GM19238 (cell line): ENCODE results near the gene NDUFAF4.

ENCODE experiments used
- DNase-seq: peaks from one replicate; pipeline ENCODE4 v3.0.0; 2011; ENCODE audit warnings: low spot score; ENCODE audit not compliant: insufficient read length

NDUFAF4 gene

DNA sequence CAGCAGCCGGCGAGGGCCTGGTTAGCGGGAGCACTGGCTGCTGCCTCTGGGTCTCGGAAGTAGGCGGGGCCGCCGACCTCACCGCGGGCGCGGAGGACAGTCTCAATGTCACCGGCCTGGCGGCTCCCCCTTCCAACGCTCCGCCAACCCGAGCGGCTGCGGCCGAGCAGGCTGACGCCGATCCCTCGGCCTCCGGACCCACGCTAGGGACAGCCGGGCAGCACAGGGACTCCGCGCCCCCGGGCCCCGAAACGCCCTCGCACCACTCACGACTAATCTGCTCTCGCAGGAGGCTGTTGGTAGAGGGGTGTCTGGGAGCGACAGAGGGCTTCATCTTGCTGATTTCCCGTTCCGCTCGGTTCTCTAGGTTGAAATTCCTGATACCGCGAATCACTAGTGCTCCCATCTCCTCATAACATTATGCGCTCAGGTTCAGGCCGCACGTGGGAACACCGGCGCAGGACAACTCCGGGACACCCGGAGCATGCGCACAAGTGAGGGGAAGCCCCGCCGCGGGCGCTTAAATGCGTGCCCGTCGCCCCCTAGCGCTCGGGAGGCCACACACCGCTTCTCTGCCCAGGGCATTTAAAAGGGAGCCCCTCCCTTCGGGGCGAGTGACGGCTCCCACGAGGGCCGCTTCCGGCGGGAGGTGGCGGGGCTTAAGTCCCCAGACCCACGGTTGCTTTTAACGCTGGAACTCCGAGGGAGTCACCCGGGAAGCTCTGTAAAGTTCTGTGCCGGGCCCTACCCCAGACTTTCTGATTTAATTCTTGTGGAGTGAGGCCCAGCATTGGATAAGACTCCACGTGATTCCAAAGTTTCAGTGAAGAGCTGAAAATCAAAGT is at the start of gene NDUFAF4:
TSS of gene NDUFAF4 (minus strand) at position 496 of the 845 bp plus-strand sequence. CDS start at position 406, 90 bp downstream.
- DNase-seq = peak; percentile 79

DNA sequence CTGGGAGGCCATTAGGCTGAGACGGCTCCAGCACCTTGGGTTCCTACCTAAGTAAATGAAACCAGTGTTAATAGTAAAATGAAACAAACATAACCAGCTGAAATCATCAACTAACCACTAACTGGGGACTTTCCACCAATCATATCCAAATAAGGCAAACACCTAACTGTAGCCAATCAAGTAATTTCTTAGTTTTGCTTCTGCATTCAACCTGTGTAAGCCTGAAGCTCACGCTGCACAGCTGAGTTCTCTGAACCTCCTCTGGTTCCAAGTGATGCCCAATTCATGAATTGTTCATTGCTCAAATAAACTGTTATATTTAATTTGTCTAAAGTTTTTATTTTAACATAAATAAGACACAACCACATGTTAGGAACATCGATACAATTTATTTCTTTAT is 49.4 kb upstream of the NDUFAF4 start:
- no peak for DNase-seq

DNA sequence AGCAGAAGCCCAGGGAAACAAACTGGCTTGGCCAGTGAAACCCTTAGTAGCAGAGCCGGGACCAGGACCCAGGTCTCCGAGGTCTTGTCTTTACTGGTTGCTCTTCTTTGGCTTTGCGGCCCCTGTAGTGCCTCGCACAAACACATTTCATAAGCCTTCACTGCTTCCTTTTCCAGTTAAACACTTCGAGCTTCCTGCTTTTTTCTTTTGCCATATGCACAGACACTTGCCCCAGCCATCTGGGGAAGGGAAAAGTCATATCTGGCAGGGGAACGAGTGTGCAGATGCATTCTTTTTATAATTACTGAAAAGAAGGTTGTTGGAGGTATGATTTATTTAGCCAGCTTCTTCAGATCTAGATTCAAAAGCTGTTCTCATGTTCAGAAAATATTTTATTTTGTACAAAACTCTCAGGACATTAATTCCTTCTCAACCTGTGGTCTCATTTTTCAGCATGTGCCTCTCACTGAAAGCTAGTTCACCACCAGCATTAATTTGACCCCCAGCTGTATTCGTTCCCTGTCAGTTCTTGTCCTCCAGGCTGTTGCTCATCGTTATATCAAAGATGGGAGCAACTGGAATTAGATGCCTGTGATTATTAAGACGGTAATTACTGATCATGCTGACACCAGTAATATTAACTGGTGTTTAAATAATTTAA is 46.0 kb upstream of the NDUFAF4 start:
- DNase-seq = no peak

GRCh38 chr6:96942676-96943075 is 45.0 kb upstream of the NDUFAF4 start:
- no peak for DNase-seq

GRCh38 chr6:96940322-96940721 is 42.6 kb upstream of the NDUFAF4 start:
- DNase-seq = no peak

DNA sequence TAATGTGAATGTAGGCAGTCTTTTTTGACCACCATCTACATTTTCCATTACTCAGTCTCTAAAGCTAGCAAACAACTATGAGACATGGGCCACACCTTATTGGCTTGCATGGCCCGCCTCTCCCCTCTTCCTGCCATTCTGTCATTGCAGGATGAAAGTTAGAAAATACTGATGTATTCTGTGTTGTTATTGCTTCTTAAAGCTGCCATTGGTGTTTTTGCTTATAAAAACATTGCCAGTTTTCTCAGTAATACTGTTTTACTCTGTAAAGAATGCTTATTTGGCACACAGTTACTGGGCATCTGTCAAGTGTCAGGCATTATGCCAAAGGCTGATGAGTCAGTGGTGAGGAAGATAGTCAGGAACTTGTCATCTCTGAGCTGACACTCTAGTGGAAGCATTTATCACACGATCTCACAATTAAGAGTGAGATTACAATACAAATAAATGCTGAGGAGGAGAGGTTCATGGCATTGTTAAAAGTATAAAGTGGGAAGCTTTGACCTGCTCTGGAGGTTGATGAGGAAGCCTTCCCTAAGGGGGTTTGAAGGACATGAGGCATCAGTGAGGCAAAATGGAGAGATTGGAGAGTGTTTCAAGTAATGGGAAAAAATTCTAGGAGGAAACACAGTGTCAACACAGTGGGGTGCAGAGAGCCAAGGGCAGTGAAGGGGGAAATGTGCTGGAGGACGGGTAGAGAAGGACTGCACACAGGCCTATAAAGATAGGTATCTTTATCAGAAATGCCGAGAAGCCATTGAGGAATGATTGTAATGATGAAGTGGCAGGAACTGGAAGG is 41.5 kb upstream of the NDUFAF4 start:
- DNase-seq = no peak

DNA sequence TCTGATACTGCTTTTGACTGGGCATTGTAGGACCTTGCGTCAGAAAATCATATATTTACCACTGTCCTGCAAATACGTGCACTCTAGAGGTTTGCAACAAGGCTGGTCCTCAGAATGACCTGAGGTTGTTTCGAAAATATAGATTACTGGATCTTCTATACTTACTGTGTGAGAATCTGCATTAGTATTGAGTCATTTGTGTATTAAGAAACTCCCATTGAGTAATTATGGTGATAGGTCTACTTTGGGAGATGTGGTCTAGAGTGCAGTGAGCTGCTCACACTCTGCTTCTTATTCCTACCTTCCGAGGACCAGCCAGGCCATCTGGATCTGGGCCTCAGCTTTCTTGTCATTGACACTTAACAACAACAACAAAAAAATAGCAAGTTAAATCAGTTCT is 36.4 kb upstream of the NDUFAF4 start:
- no peak for DNase-seq

- no peak for DNase-seq
Measured at GRCh38 chr6:96931198-96931597, 33.5 kb upstream of the NDUFAF4 start.

DNA sequence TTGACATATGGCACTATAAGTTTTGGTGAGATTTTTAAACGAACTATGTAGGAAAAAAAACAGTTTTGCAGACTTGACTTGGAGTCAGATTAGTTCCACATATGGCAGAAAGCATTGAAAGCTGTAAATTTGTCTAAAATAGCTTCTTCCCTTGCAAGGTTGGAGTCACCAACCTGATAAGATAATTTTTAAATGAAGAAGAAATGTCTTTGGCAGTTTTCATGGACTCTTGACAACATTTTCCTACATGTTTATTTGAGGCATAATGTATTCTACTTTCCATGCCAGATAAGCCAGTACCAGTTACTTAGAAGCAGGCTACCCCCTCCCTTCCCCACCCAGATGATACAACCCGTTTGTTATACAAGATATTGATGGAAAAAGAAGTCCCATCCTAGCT is 32.0 kb upstream of the NDUFAF4 start:
- no peak for DNase-seq

DNA sequence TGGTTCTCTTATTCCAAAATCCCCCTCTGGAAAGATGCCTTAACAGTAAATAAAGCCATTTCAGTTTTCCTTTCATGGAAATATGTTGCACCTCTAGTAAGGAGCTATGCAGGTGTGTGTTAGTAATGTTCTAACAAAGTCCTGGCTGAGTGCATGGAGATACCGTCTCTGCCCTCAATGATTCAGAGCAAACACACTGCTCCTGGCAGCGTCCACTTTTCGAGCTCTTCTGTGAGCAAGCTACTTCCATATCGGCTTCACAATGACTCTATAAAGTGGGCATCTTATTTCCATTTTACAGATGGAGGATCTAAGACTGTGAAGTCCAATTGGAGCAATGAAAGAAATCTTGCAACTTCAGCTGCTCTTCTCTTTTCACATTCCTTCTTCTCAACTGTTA is 30.0 kb upstream of the NDUFAF4 start:
- no peak for DNase-seq

- no peak for DNase-seq
Measured at GRCh38 chr6:96926425-96926824, 28.7 kb upstream of the NDUFAF4 start.

DNA sequence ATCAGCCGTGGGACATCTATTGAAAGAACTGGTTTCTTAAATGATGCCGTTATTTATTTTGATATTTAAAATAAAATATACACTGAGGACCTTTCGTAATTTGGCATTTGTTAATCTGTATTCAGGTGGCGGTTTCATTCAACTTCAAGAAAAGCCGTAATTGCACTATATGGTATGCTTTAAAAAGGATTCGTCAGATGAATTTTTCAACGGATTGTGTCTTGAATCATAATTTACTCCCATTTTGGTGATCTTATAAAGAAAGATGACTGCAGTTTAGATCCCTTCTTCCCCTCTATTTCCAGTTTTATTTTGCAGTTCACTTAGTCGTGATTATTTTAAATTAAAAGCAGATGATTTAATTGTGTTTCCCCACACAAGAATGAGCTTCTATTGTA is 27.6 kb upstream of the NDUFAF4 start:
- no peak for DNase-seq

DNA sequence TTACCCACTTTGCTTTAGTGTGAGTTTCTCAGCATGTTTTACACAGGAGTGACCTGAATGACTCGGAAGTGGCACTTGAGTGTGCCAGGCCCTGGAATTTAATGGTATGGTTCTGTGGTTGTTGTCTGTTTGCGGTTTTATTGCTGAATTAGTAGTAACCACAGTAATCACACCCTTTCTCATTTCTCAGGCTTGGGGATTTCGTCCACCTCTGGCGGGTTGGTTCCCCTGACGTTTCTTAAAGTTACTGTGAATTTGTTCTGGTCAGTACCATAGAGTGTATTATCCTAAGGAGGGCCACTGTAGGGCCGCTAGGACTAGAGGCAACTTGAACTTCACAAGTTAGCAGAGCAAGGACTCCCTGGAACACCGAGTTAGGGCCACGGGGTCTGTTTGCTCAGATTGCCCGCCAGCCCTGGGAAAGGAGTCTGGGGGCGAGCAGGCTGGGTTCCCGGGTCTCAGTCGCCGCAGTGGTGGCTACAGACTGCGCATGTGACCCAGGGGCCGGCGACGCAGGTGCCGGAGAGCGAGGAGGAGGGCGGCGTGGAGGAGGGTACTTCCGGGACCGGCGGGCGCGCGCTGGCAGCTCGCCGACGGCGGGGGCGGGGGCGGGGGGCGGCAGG is 26.3 kb upstream of the NDUFAF4 start:
- DNase-seq = no peak

- DNase-seq = no peak
Measured at GRCh38 chr6:96923400-96923799, 25.7 kb upstream of the NDUFAF4 start.

DNA sequence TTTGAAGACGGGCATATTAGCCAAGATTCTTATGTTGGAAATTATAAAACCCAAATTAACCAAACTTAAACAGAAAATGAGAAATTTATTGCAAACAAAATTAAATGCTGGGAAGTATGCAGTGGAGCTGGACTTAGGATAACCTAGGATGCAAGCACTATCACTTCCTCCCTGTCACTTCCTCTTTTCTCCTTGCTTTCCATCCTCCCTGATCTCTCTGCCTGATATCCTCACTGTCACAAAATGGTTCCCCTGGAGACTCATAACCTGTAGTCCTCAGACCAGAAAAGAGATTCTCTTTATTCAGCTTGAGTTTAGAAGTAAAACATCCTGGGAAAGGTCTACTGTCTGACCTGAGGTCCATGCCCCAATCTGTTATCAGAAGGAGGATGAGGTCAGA is 19.4 kb upstream of the NDUFAF4 start:
- no peak for DNase-seq

DNA sequence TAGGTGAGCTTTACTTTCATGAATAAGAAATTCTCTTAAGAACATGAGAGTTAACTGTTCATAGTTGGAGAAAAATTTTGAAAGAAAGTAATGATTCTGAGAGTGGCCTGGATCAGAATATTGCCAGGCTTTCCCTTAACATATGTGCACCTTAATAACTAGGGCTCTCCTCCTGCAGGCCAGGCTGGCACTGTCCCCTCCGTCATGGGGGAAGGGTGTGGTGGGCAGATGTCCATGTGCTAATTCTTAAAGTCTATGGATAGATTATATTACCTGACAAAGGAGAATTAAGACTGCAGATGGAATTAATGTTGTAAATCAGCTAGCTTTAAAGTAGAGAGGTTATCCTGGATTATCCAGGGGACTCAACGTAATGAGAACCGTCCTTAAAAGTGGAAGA is 15.9 kb upstream of the NDUFAF4 start:
- DNase-seq = no peak

- DNase-seq = no peak
Measured at GRCh38 chr6:96911751-96912150, 14.1 kb upstream of the NDUFAF4 start.

DNA sequence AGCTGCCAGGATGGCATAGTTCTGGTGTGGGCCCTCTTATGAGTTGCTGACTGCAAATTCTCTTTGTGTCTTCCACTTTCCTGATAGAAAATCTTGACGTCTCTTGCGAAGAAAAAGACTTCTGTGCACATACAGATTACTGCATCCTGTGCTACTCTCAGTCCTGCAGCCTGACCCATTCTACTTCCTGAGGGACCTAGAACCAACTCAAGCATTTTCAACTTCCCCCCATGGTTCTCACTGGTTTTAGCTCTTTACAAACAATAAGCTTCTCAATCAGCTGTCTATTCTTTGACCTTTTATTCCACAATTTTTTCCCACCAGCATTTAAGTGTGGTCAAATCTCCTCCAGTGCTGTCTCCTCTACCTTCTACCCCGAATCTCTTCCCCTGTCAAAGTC is 13.5 kb upstream of the NDUFAF4 start:
- DNase-seq = no peak

- DNase-seq = no peak
Measured at GRCh38 chr6:96909811-96910210, 12.1 kb upstream of the NDUFAF4 start.

- no peak for DNase-seq
Measured at GRCh38 chr6:96907498-96907897, 9.8 kb upstream of the NDUFAF4 start.

DNA sequence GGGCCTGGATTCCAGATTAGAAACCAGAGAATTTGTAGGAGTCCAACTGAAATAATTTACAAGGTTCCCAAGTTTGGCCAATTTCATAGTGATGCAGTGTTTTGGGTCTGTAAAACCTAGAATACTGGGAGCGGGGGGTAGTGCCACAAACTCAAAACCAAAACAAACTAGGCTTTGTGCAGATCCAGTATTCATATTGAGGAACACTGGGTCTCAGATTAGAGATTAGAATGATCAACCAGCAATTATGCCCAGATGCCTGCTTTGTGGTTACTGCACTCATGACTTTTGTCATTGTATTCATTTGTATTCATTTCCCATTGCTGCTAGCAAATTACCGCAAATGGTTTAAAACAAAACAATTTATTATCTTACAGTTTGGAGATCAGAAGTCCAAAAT is 3.2 kb upstream of the NDUFAF4 start:
- no peak for DNase-seq
